ENCODE measurements around the gene MR1.
"Not testable (repeated sequence)": the region's sequence is repeated elsewhere in the genome, so short reads cannot be mapped to it uniquely, and the experiment has no call there.

Gene MR1

DNA sequence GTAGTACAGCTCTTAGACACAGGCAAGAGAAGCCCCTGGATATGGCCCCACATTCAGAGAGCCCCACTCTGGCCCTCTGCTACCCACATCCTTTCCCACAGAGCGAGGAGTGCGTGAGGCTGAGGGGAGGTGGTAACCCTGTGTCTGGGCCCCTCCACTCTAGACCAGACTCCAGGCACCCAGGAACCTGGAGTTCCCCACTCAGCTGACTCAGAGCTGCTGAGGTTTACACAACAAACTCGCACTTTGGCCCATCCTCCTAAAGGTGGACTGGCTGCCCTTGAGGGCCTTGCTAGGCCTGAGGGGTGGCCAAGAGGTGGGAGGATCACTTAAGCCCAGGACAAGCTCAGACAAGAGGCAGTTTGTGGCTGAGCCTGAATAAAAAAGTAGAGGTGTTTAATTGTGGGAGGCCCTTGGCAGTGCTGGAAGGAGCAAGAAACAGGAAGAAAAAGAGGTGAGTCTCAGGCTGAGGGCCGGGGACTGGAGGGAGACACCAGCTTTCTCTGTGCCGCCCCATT lies 10.7 kb downstream of the MR1 start:
- TF ChIP-seq, protein P1, sequence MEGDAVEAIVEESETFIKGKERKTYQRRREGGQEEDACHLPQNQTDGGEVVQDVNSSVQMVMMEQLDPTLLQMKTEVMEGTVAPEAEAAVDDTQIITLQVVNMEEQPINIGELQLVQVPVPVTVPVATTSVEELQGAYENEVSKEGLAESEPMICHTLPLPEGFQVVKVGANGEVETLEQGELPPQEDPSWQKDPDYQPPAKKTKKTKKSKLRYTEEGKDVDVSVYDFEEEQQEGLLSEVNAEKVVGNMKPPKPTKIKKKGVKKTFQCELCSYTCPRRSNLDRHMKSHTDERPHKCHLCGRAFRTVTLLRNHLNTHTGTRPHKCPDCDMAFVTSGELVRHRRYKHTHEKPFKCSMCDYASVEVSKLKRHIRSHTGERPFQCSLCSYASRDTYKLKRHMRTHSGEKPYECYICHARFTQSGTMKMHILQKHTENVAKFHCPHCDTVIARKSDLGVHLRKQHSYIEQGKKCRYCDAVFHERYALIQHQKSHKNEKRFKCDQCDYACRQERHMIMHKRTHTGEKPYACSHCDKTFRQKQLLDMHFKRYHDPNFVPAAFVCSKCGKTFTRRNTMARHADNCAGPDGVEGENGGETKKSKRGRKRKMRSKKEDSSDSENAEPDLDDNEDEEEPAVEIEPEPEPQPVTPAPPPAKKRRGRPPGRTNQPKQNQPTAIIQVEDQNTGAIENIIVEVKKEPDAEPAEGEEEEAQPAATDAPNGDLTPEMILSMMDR (conservative IDR thresholded peaks at IDR 0.05) = no peak
- no peak overlapping the region for H3K27ac ChIP-seq

DNA sequence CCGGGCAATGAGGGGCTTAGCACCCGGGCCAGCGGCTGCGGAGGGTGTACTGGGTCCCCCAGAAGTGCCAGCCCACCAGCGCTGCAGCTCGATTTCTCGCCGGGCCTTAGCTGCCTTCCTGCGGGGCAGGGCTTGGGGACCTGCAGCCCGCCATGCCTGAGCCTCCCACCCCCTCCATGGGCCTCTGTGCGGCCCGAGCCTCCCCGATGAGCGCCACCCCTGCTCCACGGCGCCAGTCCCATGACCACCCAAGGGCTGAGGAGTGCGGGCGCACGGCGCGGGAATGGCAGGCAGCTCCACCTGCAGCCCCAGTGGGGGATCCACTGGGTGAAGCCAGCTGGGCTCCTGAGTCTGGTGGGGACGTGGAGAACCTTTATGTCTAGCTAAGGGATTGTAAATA lies 12.2 kb downstream of the MR1 start:
- H3K27ac ChIP-seq = not testable (repeated sequence)

DNA sequence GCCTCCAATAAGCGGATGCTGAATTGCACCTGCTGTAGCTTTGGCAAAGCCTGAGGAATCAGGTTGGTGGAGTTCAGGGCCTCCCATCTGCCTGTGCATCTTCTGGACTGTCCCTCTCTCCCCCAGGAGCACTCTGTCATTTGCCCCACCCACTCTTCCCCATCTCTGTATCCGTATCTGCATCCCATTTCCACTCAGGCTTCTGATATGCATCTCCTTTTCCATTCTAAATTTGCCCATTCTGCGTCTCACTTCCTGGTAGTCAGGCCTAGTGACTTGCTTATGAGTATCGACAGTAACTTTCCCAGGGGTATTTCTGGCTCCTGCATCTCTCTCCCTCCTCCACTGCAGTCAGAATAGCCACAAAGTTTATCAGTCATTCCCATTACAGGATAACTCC lies 15.6 kb downstream of the MR1 start:
- TF ChIP-seq, protein P1 (conservative IDR thresholded peaks at IDR 0.05) = no peak
- H3K27ac ChIP-seq = no peak overlapping the region

DNA sequence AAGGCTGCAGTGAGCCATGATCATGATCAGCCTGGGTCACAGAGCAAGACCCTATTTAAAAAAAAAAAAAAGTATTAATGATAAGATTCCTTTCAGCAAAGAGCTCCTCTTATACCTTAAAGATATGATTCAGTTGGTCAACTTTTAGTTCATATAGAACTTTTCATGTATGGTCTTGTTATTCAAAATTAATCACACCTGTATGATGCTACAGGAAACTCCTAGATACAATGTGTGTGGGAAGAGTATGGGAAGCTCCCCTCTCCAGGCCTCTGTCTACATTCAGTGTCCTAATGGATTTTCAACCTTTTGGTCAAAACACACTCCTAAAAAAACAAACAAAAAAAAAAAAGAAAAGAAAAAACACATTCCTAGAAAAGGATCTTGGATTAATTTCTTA lies 17.1 kb downstream of the MR1 start:
- TF ChIP-seq, protein P1 (conservative IDR thresholded peaks at IDR 0.05) = no peak
- H3K27ac ChIP-seq = no peak overlapping the region

DNA sequence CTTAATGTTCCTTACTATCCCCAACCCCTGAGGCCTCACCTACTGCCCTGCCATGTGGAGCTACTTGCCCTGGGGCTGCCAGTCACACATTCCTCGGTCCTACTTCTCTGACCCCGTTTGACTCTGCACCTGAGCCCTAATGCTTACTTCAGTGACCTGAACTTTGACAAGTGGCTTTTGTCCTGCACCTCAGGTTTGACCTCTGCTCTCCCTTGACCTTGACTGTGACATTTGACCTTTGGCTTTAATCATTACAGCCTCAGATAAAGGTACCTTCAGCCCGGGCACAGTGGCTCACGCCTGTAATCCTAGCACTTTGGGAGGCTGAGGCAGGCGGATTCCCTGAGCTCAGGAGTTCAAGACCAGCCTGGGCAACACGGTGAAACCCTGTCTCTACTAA lies 22.8 kb downstream of the MR1 start:
- no peak overlapping the region for H3K27ac ChIP-seq
- TF ChIP-seq, protein P1 (conservative IDR thresholded peaks at IDR 0.05) = no peak

DNA sequence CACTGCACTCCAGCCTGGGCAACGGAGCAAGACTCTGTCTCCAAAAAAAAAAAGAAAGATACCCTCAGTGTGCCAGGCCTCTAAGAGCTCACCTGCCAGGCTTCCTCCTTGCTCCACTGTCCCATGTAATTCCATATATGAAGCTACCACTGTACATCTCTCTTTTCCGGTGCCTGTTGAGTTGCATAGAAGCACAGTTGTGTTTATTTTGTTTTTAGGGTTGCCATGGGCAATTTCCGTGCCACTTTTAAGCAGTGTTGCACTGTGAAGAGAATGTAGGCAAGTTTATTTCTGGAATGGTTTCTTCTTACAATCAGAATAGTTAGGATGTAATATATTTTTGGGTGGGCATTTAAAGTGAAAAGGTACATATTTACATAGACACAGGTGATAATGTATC lies 23.3 kb downstream of the MR1 start:
- TF ChIP-seq, protein P1 (conservative IDR thresholded peaks at IDR 0.05) = no peak
- H3K27ac ChIP-seq = no peak overlapping the region

DNA sequence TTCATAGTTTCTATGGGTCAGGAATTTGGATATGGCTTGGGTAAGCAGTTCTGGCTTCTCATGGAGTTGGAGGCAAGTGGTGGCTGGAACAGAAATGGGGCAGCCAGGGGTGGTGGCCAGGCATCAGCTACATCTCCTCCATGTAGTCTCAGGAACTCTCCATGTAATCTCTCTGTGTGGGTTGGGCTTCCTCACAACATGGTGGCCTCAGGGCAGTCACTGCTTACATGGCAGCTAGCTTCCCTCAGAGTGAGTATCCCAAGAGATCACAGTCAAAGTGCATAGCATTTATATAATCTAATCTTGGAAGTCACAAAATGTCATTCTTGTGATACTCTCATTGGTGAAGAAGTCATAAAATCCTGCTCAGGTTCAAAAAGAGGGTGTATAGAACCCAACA lies 25.7 kb downstream of the MR1 start:
- no peak overlapping the region for H3K27ac ChIP-seq
- TF ChIP-seq, protein P1 (conservative IDR thresholded peaks at IDR 0.05) = no peak

DNA sequence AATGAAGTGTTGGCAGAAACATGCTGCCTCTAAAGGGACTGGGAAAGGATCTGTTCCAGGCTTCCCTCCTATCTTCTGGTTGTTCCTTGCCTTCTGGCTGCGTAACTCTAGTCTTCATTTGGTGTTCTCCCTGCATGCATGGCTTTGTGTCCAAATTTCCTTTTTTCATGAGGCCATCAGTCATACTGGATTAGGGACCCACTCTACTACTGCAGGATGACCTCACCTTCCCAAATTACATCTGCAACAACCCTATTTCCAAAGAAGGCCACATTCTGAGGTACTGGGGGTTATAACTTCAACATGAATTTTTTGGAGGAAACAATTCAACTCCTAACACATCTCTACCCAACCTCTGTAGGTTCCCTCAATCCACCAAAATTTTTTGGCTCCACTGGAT lies 26.3 kb downstream of the MR1 start:
- TF ChIP-seq, protein P1 (conservative IDR thresholded peaks at IDR 0.05) = no peak
- H3K27ac ChIP-seq = no peak overlapping the region

DNA sequence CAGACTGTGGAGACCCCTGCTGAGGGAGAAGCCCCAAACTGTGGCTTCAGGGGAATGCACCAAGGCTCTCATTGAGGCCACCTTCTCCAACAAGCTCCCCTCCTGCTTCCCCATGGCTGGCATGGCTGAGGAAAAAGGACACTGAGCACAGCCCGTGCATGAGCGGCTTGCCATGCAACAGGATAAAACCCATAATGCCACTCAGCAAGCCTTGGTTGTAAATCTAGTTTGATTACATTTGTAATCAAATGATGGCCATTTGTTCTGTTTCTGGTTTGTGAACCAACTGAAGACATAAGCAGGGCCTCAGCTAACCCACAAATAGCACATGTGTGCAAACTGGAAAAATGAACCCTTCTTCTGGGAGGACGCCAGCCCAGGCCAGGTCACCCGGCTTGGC lies 27.2 kb downstream of the MR1 start:
- not testable (repeated sequence) for H3K27ac ChIP-seq

Measured in VCaP (cell line).